HepG2 (cell line): ENCODE measurements around the gene RAB6B. TPM values are rescaled to one million over a fixed set of nuclear protein-coding genes. Genes with fewer than 3 reads are reported as not detected.
A peak's percentile ranks its signal among the peaks of the same experiment; 100 is the strongest.

Experiments used
- ATAC-seq: fragments of 200-7000 bp; cut with Tn5 transposase; 3 replicates; pipeline ENCODE4 v1.9.1; 2020; ENCODE audit warnings: mild to moderate bottlenecking, moderate library complexity
- BruUV-seq: library from RNA; stranded (reverse); fragments of 400-500 nt; replicated peaks from 2 replicates; lab custom pipeline; 2021; lab: Mats Ljungman, UMichigan
- CTCF ChIA-PET: fragments of 300-600 bp; formaldehyde crosslinking; extraction: SDS; loops from one replicate; lab custom pipeline; 2021; ENCODE audit warnings: low total read pairs, inconsistent platforms, low intra/inter-chr PET ratio; lab: Yijun Ruan, JAX
- POLR2A ChIA-PET: fragments of 350-600 bp; sonication (Branson Sonifier 250); formaldehyde crosslinking; loops from one replicate; lab custom pipeline; 2020; ENCODE audit warnings: antibody characterized with exemption, inconsistent platforms; lab: Yijun Ruan, JAX
- DNase-seq: peaks from one replicate; pipeline ENCODE4 v3.0.0-alpha.2; 2015; ENCODE audit warnings: low spot score
- FAIRE-seq: peaks from 3 replicates; lab custom pipeline; 2011; peaks lifted over from hg19 to GRCh38; lab: Jason Lieb, UNC
- H2AFZ ChIP-seq: one replicate; pipeline ENCODE4 v1.6.1; 2011; ENCODE audit warnings: low read length, inconsistent platforms
- H3K27ac ChIP-seq: fragments of 300-600 bp; 3 replicates; pipeline ENCODE4 v1.8.0; 2011; ENCODE audit warnings: mixed run types, mild to moderate bottlenecking, mixed read lengths, low read length, inconsistent platforms; ENCODE audit not compliant: insufficient read depth; ENCODE audit errors: extremely low read length
- H3K27me3 ChIP-seq, 2 experiments: fragments of 200-600 bp in 1 of 2; 2 replicates in 1 of 2; 3 replicates in 1 of 2; pipeline versions ENCODE4 v1.6.0 to v1.8.0; 2011; ENCODE audit warnings: low read length in 2 of 2, mild to moderate bottlenecking in 2 of 2, moderate library complexity in 2 of 2, inconsistent platforms in 1 of 2; ENCODE audit not compliant: insufficient read depth in 2 of 2, control insufficient read depth in 1 of 2
- H3K36me3 ChIP-seq, 2 experiments: fragments of 200-600 bp in 1 of 2; replicated peaks in 1 of 2; 2 replicates in 1 of 2; 3 replicates in 1 of 2; pipeline versions ENCODE4 v1.5.1 to v1.8.0; 2011; ENCODE audit warnings: low read length in 2 of 2, inconsistent platforms in 1 of 2; ENCODE audit not compliant: insufficient read depth in 2 of 2, control insufficient read depth in 1 of 2
- H3K4me1 ChIP-seq: 2 replicates; pipeline ENCODE4 v1.5.1; 2012; ENCODE audit warnings: low read length, inconsistent platforms; ENCODE audit not compliant: insufficient read depth
- H3K4me2 ChIP-seq: 2 replicates; pipeline ENCODE4 v1.6.0; 2011; ENCODE audit warnings: low read depth, low read length, inconsistent platforms
- H3K4me3 ChIP-seq, 3 experiments: fragments of 200-600 bp in 1 of 3; sonication (generic), shearing (Covaris generic) in 1 of 3; replicated peaks in 1 of 3; 2 replicates each; pipeline ENCODE4 v1.5.1; 2011 to 2016; ENCODE audit warnings: low read length in 3 of 3, inconsistent platforms in 2 of 3, low read depth in 2 of 3, mild to moderate bottlenecking in 2 of 3, control low read depth in 1 of 3, mixed read lengths in 1 of 3; ENCODE audit not compliant: insufficient read depth in 1 of 3
- H3K79me2 ChIP-seq: one replicate; pipeline ENCODE4 v1.6.1; 2011; ENCODE audit warnings: low read length, inconsistent platforms; ENCODE audit not compliant: insufficient read depth
- H3K9ac ChIP-seq: 2 replicates; pipeline ENCODE4 v1.6.0; 2011; ENCODE audit warnings: mild to moderate bottlenecking, low read depth, low read length, inconsistent platforms; ENCODE audit not compliant: insufficient read depth
- H3K9me3 ChIP-seq: 2 replicates; pipeline ENCODE4 v1.5.1; 2012; ENCODE audit warnings: mild to moderate bottlenecking, low read length
- H4K20me1 ChIP-seq: 2 replicates; pipeline ENCODE4 v1.6.0; 2011; ENCODE audit warnings: inconsistent platforms, mild to moderate bottlenecking, low read length, moderate library complexity; ENCODE audit not compliant: insufficient read depth
- HNF4G ChIP-seq, 2 experiments: sonication (generic) in 1 of 2; formaldehyde crosslinking in 1 of 2; IDR thresholded peaks; 2 replicates each; pipeline versions ENCODE4 v1.4.0 to v1.6.1; 2011 to 2020; ENCODE audit warnings: borderline replicate concordance in 2 of 2, low read depth in 2 of 2, mild to moderate bottlenecking in 2 of 2, low read length in 1 of 2, missing genetic modification reagents in 1 of 2, moderate library complexity in 1 of 2
- ZNF263 ChIP-seq: sonication (generic); formaldehyde crosslinking; IDR thresholded peaks from 2 replicates; pipeline ENCODE4 v1.4.0; 2020; ENCODE audit warnings: missing genetic modification reagents
- ZNF30 ChIP-seq: sonication (generic); formaldehyde crosslinking; IDR thresholded peaks from 2 replicates; pipeline ENCODE4 v1.5.0; 2020; ENCODE audit warnings: mild to moderate bottlenecking, missing genetic modification reagents
- WGBS: methylation state at CpG from one replicate; pipeline ENCODE4 v1.1.6; 2017; ENCODE audit warnings: low lambda C conversion rate; 5-methylcytosine and 5-hydroxymethylcytosine counted together
- in situ Hi-C: cut with HindIII; loops from 2 replicates; pipeline ENCODE4 v1.10.0; 2017; ENCODE audit warnings: low pct_unique_long_range_greater_than_20kb; ENCODE audit not compliant: extremely low pct_ligation_motif_present
- intact Hi-C: fragments of 100-400 bp; cut with micrococcal nuclease; formaldehyde crosslinking; loops from one replicate; pipeline ENCODE4 v1.10.0; 2022; ENCODE audit not compliant: unreplicated experiment
- polyA plus RNA-seq, 8 experiments: library from polyadenylated mRNA; depleted of rRNA in 3 of 8; stranded (reverse) in 7 of 8; unstranded in 1 of 8; fragments of >200 nt; fragmentation: Illumina TruSeq in 4 of 8; extraction: Trizol in 4 of 8; gene quantifications; 2 replicates each; pipeline versions ENCODE4 v1.2.1 to v1.2.3, GENCODE V29; 2011 to 2016; ENCODE audit warnings: low read depth in 4 of 8, missing spikeins in 1 of 8, mixed read lengths in 1 of 8; ENCODE audit not compliant: insufficient read depth in 1 of 8
- total RNA-seq, 5 experiments: library from RNA; depleted of rRNA; stranded (reverse); fragments of >200 nt; fragmentation: Illumina TruSeq; extraction: Trizol; gene quantifications; 2 replicates each; pipeline ENCODE4 v1.2.3, GENCODE V29; 2016; ENCODE audit warnings: low read depth in 1 of 5
- TF ChIP-seq, protein P1 (sequence below), 2 experiments: fragments of 450-650 bp in 1 of 2; sonication (generic) in 1 of 2; formaldehyde crosslinking in 1 of 2; IDR thresholded peaks; 2 replicates each; pipeline versions ENCODE4 v1.6.1 to v1.8.0; 2016 to 2022; ENCODE audit warnings: antibody characterized with exemption in 1 of 2, mild to moderate bottlenecking in 1 of 2, missing genetic modification reagents in 1 of 2

The RAB6B gene
- total and polyA plus RNA-seq, 2 of the 13 experiments (the other 11 are each of a cell fraction or from before 2014, with no cell fraction given): 0.16 TPM; not detected in 1

DNA sequence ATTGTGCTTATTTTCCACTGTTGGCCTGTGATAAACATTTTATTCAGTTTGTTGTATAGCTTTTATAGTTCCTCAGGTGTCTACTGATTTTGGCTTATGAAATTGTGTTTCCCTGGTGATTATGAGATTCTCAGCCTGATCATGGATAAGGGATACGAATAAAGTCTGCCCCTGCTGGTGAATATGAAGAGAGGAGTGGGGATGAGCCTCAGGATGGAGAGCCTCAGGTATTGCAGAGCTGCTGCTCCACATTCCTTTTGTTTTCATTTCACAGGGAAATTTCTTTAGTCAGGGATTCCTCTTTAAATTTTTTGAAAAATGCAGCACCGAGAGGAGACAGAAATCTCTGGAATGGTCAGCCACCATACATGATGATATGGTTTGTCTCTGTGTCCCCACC is 14.7 kb upstream of the RAB6B start:
- no peak for TF ChIP-seq ZNF30 (CRISPR knock-in tag)
- no peak for TF ChIP-seq HNF4G (IDR thresholded peaks at IDR 0.05; ENCODE audit: borderline replicate concordance, low read depth, low read length)
- TF ChIP-seq HNF4G (CRISPR knock-in tag; IDR thresholded peaks at IDR 0.05; ENCODE audit: borderline replicate concordance, low read depth): no peak
- peak; percentile 52; the same call in 1 of the 2 replicates for TF ChIP-seq ZNF263 (CRISPR knock-in tag)
- TF ChIP-seq, protein P1, sequence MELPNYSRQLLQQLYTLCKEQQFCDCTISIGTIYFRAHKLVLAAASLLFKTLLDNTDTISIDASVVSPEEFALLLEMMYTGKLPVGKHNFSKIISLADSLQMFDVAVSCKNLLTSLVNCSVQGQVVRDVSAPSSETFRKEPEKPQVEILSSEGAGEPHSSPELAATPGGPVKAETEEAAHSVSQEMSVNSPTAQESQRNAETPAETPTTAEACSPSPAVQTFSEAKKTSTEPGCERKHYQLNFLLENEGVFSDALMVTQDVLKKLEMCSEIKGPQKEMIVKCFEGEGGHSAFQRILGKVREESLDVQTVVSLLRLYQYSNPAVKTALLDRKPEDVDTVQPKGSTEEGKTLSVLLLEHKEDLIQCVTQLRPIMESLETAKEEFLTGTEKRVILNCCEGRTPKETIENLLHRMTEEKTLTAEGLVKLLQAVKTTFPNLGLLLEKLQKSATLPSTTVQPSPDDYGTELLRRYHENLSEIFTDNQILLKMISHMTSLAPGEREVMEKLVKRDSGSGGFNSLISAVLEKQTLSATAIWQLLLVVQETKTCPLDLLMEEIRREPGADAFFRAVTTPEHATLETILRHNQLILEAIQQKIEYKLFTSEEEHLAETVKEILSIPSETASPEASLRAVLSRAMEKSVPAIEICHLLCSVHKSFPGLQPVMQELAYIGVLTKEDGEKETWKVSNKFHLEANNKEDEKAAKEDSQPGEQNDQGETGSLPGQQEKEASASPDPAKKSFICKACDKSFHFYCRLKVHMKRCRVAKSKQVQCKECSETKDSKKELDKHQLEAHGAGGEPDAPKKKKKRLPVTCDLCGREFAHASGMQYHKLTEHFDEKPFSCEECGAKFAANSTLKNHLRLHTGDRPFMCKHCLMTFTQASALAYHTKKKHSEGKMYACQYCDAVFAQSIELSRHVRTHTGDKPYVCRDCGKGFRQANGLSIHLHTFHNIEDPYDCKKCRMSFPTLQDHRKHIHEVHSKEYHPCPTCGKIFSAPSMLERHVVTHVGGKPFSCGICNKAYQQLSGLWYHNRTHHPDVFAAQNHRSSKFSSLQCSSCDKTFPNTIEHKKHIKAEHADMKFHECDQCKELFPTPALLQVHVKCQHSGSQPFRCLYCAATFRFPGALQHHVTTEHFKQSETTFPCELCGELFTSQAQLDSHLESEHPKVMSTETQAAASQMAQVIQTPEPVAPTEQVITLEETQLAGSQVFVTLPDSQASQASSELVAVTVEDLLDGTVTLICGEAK (IDR thresholded peaks at IDR 0.05): no peak
- TF ChIP-seq, protein P1 (CRISPR knock-in tag; IDR thresholded peaks at IDR 0.05): no peak
- TF ChIP-seq, all 625 proteins: peak for 1
- Histone ChIP-seq H3K36me3 (no peaks in the 10 kb centered on the region), H4K20me1 (no peaks in the 10 kb centered on the region), H3K27ac (no peak overlapping the region), H3K4me2 (no peak overlapping the region), H3K79me2 (no peaks in the 10 kb centered on the region), H3K4me1 (no peaks in the 10 kb centered on the region), H3K9ac (no peak overlapping the region), H2AFZ (no peak overlapping the region), H3K27me3 (peaks cover 0 to 7% of the 10 kb centered on the region in 2 experiments; a peak in 2 of 5 replicates), H3K9me3 (no peaks in the 10 kb centered on the region), H3K4me3 (no peak overlapping the region)
- ChIA-PET POLR2A (no interaction called here), CTCF (no interaction called here)
- no peak for DNase-seq
- ATAC-seq: peak; percentile 54; the same call in 1 of the 3 replicates
- FAIRE-seq: no peak
- intact Hi-C loops (no loop called here), in situ Hi-C loops (no loop called here)
- no TSS peak for BruUV-seq
- 6% methylated on average over 2 of the region's 2 CpGs for WGBS
